ENCODE data around the gene MUS81. TPM values are rescaled to one million over a fixed set of nuclear protein-coding genes. Genes with fewer than 3 reads are reported as not detected.
A peak's percentile ranks its signal among the peaks of the same experiment; 100 is the strongest.

The MUS81 gene
- total and polyA plus RNA-seq, 2 of the 13 experiments (the other 11 are each of a cell fraction or from before 2014, with no cell fraction given) = 25.6 to 30.2 TPM

GRCh38 chr11:65857853-65858680 lies 2.2 kb upstream of the MUS81 start, which contains the start of gene CFL1 (continued):
- peak; percentile 92; the same call in 1 of the 2 replicates for TF ChIP-seq HMGXB3 (CRISPR knock-in tag; IDR thresholded peaks at IDR 0.05; ENCODE audit: borderline replicate concordance)
- peak; percentile 80 for TF ChIP-seq ZSCAN31 (CRISPR knock-in tag; IDR thresholded peaks at IDR 0.05; ENCODE audit: low read depth)
- peak; percentile 21 for TF ChIP-seq MYC (CRISPR knock-in tag; IDR thresholded peaks at IDR 0.05; ENCODE audit: borderline replicate concordance)
- 0 out of 2 replicates have a peak, but pooled peaks have one; percentile 14 for TF ChIP-seq ZNF709 (CRISPR knock-in tag; IDR thresholded peaks at IDR 0.05)
- TF ChIP-seq ZNF788 (CRISPR knock-in tag; IDR thresholded peaks at IDR 0.05; ENCODE audit: borderline replicate concordance) = peak; percentile 64; the same call in 1 of the 2 replicates
- peak; percentile 67 for TF ChIP-seq SKI (IDR thresholded peaks at IDR 0.05; ENCODE audit: partially characterized antibody)
- peak; percentile 95 for TF ChIP-seq TFDP2 (CRISPR knock-in tag; IDR thresholded peaks at IDR 0.05)
- TF ChIP-seq AGO1 (IDR thresholded peaks at IDR 0.05; ENCODE audit: low read depth, low read length, poor library complexity, severe bottlenecking) = peak; percentile 71
- 0 out of 2 replicates have a peak, but pooled peaks have one; percentile 39 for TF ChIP-seq MIER2 (CRISPR knock-in tag; IDR thresholded peaks at IDR 0.05)
- peak; percentile 59; the same call in 1 of the 2 replicates for TF ChIP-seq ZMYM4 (CRISPR knock-in tag; IDR thresholded peaks at IDR 0.05)
- TF ChIP-seq STAG1 (CRISPR knock-in tag; IDR thresholded peaks at IDR 0.05) = no peak; the same call in 1 of the 2 replicates
- 0 out of 2 replicates have a peak, but pooled peaks have one; percentile 78 for TF ChIP-seq SMAD1 (CRISPR knock-in tag; IDR thresholded peaks at IDR 0.05; ENCODE audit: borderline replicate concordance, low read depth)
- TF ChIP-seq HMG20B (CRISPR knock-in tag; conservative IDR thresholded peaks at IDR 0.05) = 0 out of 2 replicates have a peak, but pooled peaks have one; percentile 23
- peak; percentile 82 for TF ChIP-seq ELF3 (CRISPR knock-in tag; IDR thresholded peaks at IDR 0.05)
- TF ChIP-seq HCFC1 (IDR thresholded peaks at IDR 0.05; ENCODE audit: low read depth, low read length) = peak; percentile 92
- peak; percentile 62; the same call in 1 of the 2 replicates for TF ChIP-seq PHF21A (CRISPR knock-in tag; IDR thresholded peaks at IDR 0.05)
- no peak for TF ChIP-seq HOMEZ (CRISPR knock-in tag; IDR thresholded peaks at IDR 0.05; ENCODE audit: low read depth)
- TF ChIP-seq ZNF563 (CRISPR knock-in tag; IDR thresholded peaks at IDR 0.05) = peak; percentile 91
- TF ChIP-seq CHD2 (IDR thresholded peaks at IDR 0.05; ENCODE audit: low read depth, low read length) = no peak; the same call in 1 of the 2 replicates
- no peak for TF ChIP-seq RORA (CRISPR knock-in tag; IDR thresholded peaks at IDR 0.05)
- peak; percentile 85; the same call in 1 of the 2 replicates for TF ChIP-seq ZNF343 (CRISPR knock-in tag; IDR thresholded peaks at IDR 0.05)
- peak; percentile 69; the same call in 1 of the 2 replicates for TF ChIP-seq NFKB2 (CRISPR knock-in tag; IDR thresholded peaks at IDR 0.05; ENCODE audit: borderline replicate concordance)
- TF ChIP-seq FOXJ3 (CRISPR knock-in tag; IDR thresholded peaks at IDR 0.05; ENCODE audit: borderline replicate concordance) = no peak

Measured in HepG2 (cell line).